ENCODE measurements around the gene LEPROT.

- TF ChIP-seq, protein P1, sequence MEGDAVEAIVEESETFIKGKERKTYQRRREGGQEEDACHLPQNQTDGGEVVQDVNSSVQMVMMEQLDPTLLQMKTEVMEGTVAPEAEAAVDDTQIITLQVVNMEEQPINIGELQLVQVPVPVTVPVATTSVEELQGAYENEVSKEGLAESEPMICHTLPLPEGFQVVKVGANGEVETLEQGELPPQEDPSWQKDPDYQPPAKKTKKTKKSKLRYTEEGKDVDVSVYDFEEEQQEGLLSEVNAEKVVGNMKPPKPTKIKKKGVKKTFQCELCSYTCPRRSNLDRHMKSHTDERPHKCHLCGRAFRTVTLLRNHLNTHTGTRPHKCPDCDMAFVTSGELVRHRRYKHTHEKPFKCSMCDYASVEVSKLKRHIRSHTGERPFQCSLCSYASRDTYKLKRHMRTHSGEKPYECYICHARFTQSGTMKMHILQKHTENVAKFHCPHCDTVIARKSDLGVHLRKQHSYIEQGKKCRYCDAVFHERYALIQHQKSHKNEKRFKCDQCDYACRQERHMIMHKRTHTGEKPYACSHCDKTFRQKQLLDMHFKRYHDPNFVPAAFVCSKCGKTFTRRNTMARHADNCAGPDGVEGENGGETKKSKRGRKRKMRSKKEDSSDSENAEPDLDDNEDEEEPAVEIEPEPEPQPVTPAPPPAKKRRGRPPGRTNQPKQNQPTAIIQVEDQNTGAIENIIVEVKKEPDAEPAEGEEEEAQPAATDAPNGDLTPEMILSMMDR (IDR thresholded peaks at IDR 0.05 in 4 of 5, conservative IDR thresholded peaks at IDR 0.05 in 1 of 5): no peak
- TF ChIP-seq POLR2A (IDR thresholded peaks at IDR 0.05): no peak
These were observed 1.0 kb downstream of the LEPROT start for GRCh38 chr1:65421351-65422025.
